Measurements from ENCODE around the gene RFTN2. TPM values are rescaled to one million over a fixed set of nuclear protein-coding genes. Genes with fewer than 3 reads are reported as not detected.

The RFTN2 gene
- total RNA-seq, 2 donors from 2014 or later, result 0.55 TPM

GRCh38 chr2:197661626-197662025, 13.8 kb downstream of the RFTN2 start:
- WGBS, 2 experiments (ENCODE audit: insufficient coverage in 1 of 2, insufficient read length in 1 of 2), result 49 to 65% methylated on average over 2 to 3 of the region's 3 CpGs
- no peaks in the 10 kb centered on the region for H3K27me3 Mint-ChIP-seq (ENCODE audit: insufficient read depth)
- DNase-seq, result no peak
- H3K36me3 Mint-ChIP-seq (ENCODE audit: low read depth), result peaks cover 4% of the 10 kb centered on the region
- Histone ChIP-seq H3K27ac (ENCODE audit: low read depth, low read length) (no peak overlapping the region), H3K27me3 (ENCODE audit: control insufficient read depth, insufficient read depth, low read length, poor library complexity, severe bottlenecking) (no peaks in the 10 kb centered on the region), H3K4me3 (ENCODE audit: low read length) (no peak overlapping the region), H3K4me1 (ENCODE audit: control insufficient read depth, insufficient read depth, low read length) (peaks cover 2% of the 10 kb centered on the region), H3K36me3 (ENCODE audit: control insufficient read depth, insufficient read depth, low read length) (no peaks in the 10 kb centered on the region), H3K9ac (ENCODE audit: extremely low read depth, low read length, poor library complexity, severe bottlenecking) (no peak overlapping the region), H3K9me3 (ENCODE audit: control insufficient read depth, low read length) (peaks cover 22% of the 10 kb centered on the region)
- TF ChIP-seq CTCF (conservative IDR thresholded peaks at IDR 0.05), result no peak
- no peak overlapping the region for H3K4me3 Mint-ChIP-seq
- H3K4me1 Mint-ChIP-seq, result peaks cover 16% of the 10 kb centered on the region
- peaks cover 23% of the 10 kb centered on the region for H3K9me3 Mint-ChIP-seq
- no peak overlapping the region for H3K27ac Mint-ChIP-seq

- no peaks in the 10 kb centered on the region for H3K9me3 Mint-ChIP-seq
- Histone ChIP-seq H3K4me1 (ENCODE audit: control insufficient read depth, insufficient read depth, low read length) (peaks cover 2% of the 10 kb centered on the region), H3K27ac (ENCODE audit: low read depth, low read length) (no peak overlapping the region), H3K9me3 (ENCODE audit: control insufficient read depth, low read length) (no peaks in the 10 kb centered on the region), H3K9ac (ENCODE audit: extremely low read depth, low read length, poor library complexity, severe bottlenecking) (no peak overlapping the region), H3K27me3 (ENCODE audit: control insufficient read depth, insufficient read depth, low read length, poor library complexity, severe bottlenecking) (no peaks in the 10 kb centered on the region), H3K4me3 (ENCODE audit: low read length) (no peak overlapping the region), H3K36me3 (ENCODE audit: control insufficient read depth, insufficient read depth, low read length) (no peaks in the 10 kb centered on the region)
- H3K4me1 Mint-ChIP-seq, result peaks cover 16% of the 10 kb centered on the region
- peak overlapping the region; percentile 33 for H3K27ac Mint-ChIP-seq
- H3K27me3 Mint-ChIP-seq (ENCODE audit: insufficient read depth), result no peaks in the 10 kb centered on the region
- no peak for TF ChIP-seq CTCF (conservative IDR thresholded peaks at IDR 0.05)
- DNase-seq, result no peak
- H3K36me3 Mint-ChIP-seq (ENCODE audit: low read depth), result no peaks in the 10 kb centered on the region
- H3K4me3 Mint-ChIP-seq, result no peak overlapping the region
Measured at GRCh38 chr2:197657562-197657961, 17.8 kb downstream of the RFTN2 start.

GRCh38 chr2:197647961-197648690, 27.3 kb downstream of the RFTN2 start:
- Histone ChIP-seq H3K36me3 (ENCODE audit: control insufficient read depth, insufficient read depth, low read length) (no peaks in the 10 kb centered on the region), H3K4me1 (ENCODE audit: control insufficient read depth, insufficient read depth, low read length) (no peaks in the 10 kb centered on the region), H3K27ac (ENCODE audit: low read depth, low read length) (no peak overlapping the region), H3K4me3 (ENCODE audit: low read length) (no peak overlapping the region), H3K9ac (ENCODE audit: extremely low read depth, low read length, poor library complexity, severe bottlenecking) (no peak overlapping the region), H3K9me3 (ENCODE audit: control insufficient read depth, low read length) (no peaks in the 10 kb centered on the region), H3K27me3 (ENCODE audit: control insufficient read depth, insufficient read depth, low read length, poor library complexity, severe bottlenecking) (no peaks in the 10 kb centered on the region)
- WGBS, 2 experiments (ENCODE audit: insufficient coverage in 1 of 2, insufficient read length in 1 of 2), result 90 to 100% methylated on average over 1 to 3 of the region's 3 CpGs
- TF ChIP-seq CTCF (conservative IDR thresholded peaks at IDR 0.05), result no peak
- H3K27ac Mint-ChIP-seq, result no peak overlapping the region
- H3K36me3 Mint-ChIP-seq (ENCODE audit: low read depth), result no peaks in the 10 kb centered on the region
- no peak for DNase-seq
- no peaks in the 10 kb centered on the region for H3K9me3 Mint-ChIP-seq
- H3K4me3 Mint-ChIP-seq, result no peak overlapping the region
- H3K27me3 Mint-ChIP-seq (ENCODE audit: insufficient read depth), result no peaks in the 10 kb centered on the region
- H3K4me1 Mint-ChIP-seq, result peaks cover 7% of the 10 kb centered on the region

Data from endodermal cell (in vitro differentiated cells).